HG03139 (cell line): Measurements from ENCODE around the gene PTPRD.

Source experiments
- ATAC-seq: cut with Tn5 transposase; IDR thresholded peaks from one replicate; pipeline ENCODE4 v1.9.1; 2021; ENCODE audit not compliant: unreplicated experiment

Gene PTPRD

GRCh38 chr9:10612641-10613398 is at the start of gene PTPRD:
Gene PTPRD (minus strand): TSS chr9:10613002.
- peak; percentile 97 for ATAC-seq

- ATAC-seq = no peak
Measured at GRCh38 chr9:10661994-10662393, 49.2 kb upstream of the PTPRD start.

GRCh38 chr9:10661376-10661775 is 48.6 kb upstream of the PTPRD start:
- ATAC-seq = no peak

- no peak for ATAC-seq
Measured at GRCh38 chr9:10651012-10651411, 38.2 kb upstream of the PTPRD start.

GRCh38 chr9:10649076-10649475 is 36.3 kb upstream of the PTPRD start:
- no peak for ATAC-seq

GRCh38 chr9:10633785-10634184 is 21.0 kb upstream of the PTPRD start:
- ATAC-seq = no peak

GRCh38 chr9:10614196-10614800 is 1.5 kb upstream of the PTPRD start:
- ATAC-seq = no peak

GRCh38 chr9:10613419-10613818 is 617 bp upstream of the PTPRD start:
- no peak for ATAC-seq

- no peak for ATAC-seq
Measured at GRCh38 chr9:10605388-10605787, 7.4 kb downstream of the PTPRD start.

- no peak for ATAC-seq
Measured at GRCh38 chr9:10604927-10605326, 7.9 kb downstream of the PTPRD start.

- no peak for ATAC-seq
Measured at GRCh38 chr9:10597801-10598200, 15.0 kb downstream of the PTPRD start.

GRCh38 chr9:10594482-10594881 is 18.3 kb downstream of the PTPRD start:
- no peak for ATAC-seq

- no peak for ATAC-seq
Measured at GRCh38 chr9:10586407-10586806, 26.4 kb downstream of the PTPRD start.

GRCh38 chr9:10571699-10572098 is 41.1 kb downstream of the PTPRD start:
- ATAC-seq = no peak

GRCh38 chr9:10566848-10567247 is 46.0 kb downstream of the PTPRD start:
- ATAC-seq = no peak

GRCh38 chr9:10562581-10563343 is 50.0 kb downstream of the PTPRD start:
- ATAC-seq = no peak

GRCh38 chr9:10548348-10548747 is 64.5 kb downstream of the PTPRD start:
- ATAC-seq = no peak

- ATAC-seq = no peak
Measured at GRCh38 chr9:10538073-10538472, 74.7 kb downstream of the PTPRD start.

GRCh38 chr9:10534850-10535249 is 78.0 kb downstream of the PTPRD start:
- no peak for ATAC-seq

- ATAC-seq = no peak
Measured at GRCh38 chr9:10525972-10526371, 86.8 kb downstream of the PTPRD start.

- no peak for ATAC-seq
Measured at GRCh38 chr9:10523164-10523563, 89.6 kb downstream of the PTPRD start.

- ATAC-seq = no peak
Measured at GRCh38 chr9:10512144-10512543, 100.7 kb downstream of the PTPRD start.
